HepG2 (cell line): ENCODE results near the gene PMEPA1. TPM values are rescaled to one million over a fixed set of nuclear protein-coding genes. Genes with fewer than 3 reads are reported as not detected.

Experiments used
- ATAC-seq: fragments of 200-7000 bp; cut with Tn5 transposase; 3 replicates; pipeline ENCODE4 v1.9.1; 2020; ENCODE audit warnings: mild to moderate bottlenecking, moderate library complexity
- BruUV-seq: library from RNA; stranded (reverse); fragments of 400-500 nt; replicated peaks from 2 replicates; lab custom pipeline; 2021; lab: Mats Ljungman, UMichigan
- CTCF ChIA-PET: fragments of 300-600 bp; formaldehyde crosslinking; extraction: SDS; loops from one replicate; lab custom pipeline; 2021; ENCODE audit warnings: low total read pairs, inconsistent platforms, low intra/inter-chr PET ratio; lab: Yijun Ruan, JAX
- POLR2A ChIA-PET: fragments of 350-600 bp; sonication (Branson Sonifier 250); formaldehyde crosslinking; loops from one replicate; lab custom pipeline; 2020; ENCODE audit warnings: antibody characterized with exemption, inconsistent platforms; lab: Yijun Ruan, JAX
- DNase-seq: peaks from one replicate; pipeline ENCODE4 v3.0.0-alpha.2; 2015; ENCODE audit warnings: low spot score
- FAIRE-seq: peaks from 3 replicates; lab custom pipeline; 2011; peaks lifted over from hg19 to GRCh38; lab: Jason Lieb, UNC
- H2AFZ ChIP-seq: one replicate; pipeline ENCODE4 v1.6.1; 2011; ENCODE audit warnings: low read length, inconsistent platforms
- H3K27ac ChIP-seq: fragments of 300-600 bp; 3 replicates; pipeline ENCODE4 v1.8.0; 2011; ENCODE audit warnings: mixed run types, mild to moderate bottlenecking, mixed read lengths, low read length, inconsistent platforms; ENCODE audit not compliant: insufficient read depth; ENCODE audit errors: extremely low read length
- H3K27me3 ChIP-seq, 2 experiments: fragments of 200-600 bp in 1 of 2; 2 replicates in 1 of 2; 3 replicates in 1 of 2; pipeline versions ENCODE4 v1.6.0 to v1.8.0; 2011; ENCODE audit warnings: low read length in 2 of 2, mild to moderate bottlenecking in 2 of 2, moderate library complexity in 2 of 2, inconsistent platforms in 1 of 2; ENCODE audit not compliant: insufficient read depth in 2 of 2, control insufficient read depth in 1 of 2
- H3K36me3 ChIP-seq, 2 experiments: fragments of 200-600 bp in 1 of 2; replicated peaks in 1 of 2; 2 replicates in 1 of 2; 3 replicates in 1 of 2; pipeline versions ENCODE4 v1.5.1 to v1.8.0; 2011; ENCODE audit warnings: low read length in 2 of 2, inconsistent platforms in 1 of 2; ENCODE audit not compliant: insufficient read depth in 2 of 2, control insufficient read depth in 1 of 2
- H3K4me1 ChIP-seq: 2 replicates; pipeline ENCODE4 v1.5.1; 2012; ENCODE audit warnings: low read length, inconsistent platforms; ENCODE audit not compliant: insufficient read depth
- H3K4me2 ChIP-seq: 2 replicates; pipeline ENCODE4 v1.6.0; 2011; ENCODE audit warnings: low read depth, low read length, inconsistent platforms
- H3K4me3 ChIP-seq, 3 experiments: fragments of 200-600 bp in 1 of 3; sonication (generic), shearing (Covaris generic) in 1 of 3; replicated peaks in 1 of 3; 2 replicates each; pipeline ENCODE4 v1.5.1; 2011 to 2016; ENCODE audit warnings: low read length in 3 of 3, inconsistent platforms in 2 of 3, low read depth in 2 of 3, mild to moderate bottlenecking in 2 of 3, control low read depth in 1 of 3, mixed read lengths in 1 of 3; ENCODE audit not compliant: insufficient read depth in 1 of 3
- H3K79me2 ChIP-seq: one replicate; pipeline ENCODE4 v1.6.1; 2011; ENCODE audit warnings: low read length, inconsistent platforms; ENCODE audit not compliant: insufficient read depth
- H3K9ac ChIP-seq: 2 replicates; pipeline ENCODE4 v1.6.0; 2011; ENCODE audit warnings: mild to moderate bottlenecking, low read depth, low read length, inconsistent platforms; ENCODE audit not compliant: insufficient read depth
- H3K9me3 ChIP-seq: 2 replicates; pipeline ENCODE4 v1.5.1; 2012; ENCODE audit warnings: mild to moderate bottlenecking, low read length
- H4K20me1 ChIP-seq: 2 replicates; pipeline ENCODE4 v1.6.0; 2011; ENCODE audit warnings: inconsistent platforms, mild to moderate bottlenecking, low read length, moderate library complexity; ENCODE audit not compliant: insufficient read depth
- BRD4 ChIP-seq: sonication (generic); formaldehyde crosslinking; IDR thresholded peaks from 2 replicates; pipeline ENCODE4 v1.4.0; 2020; ENCODE audit warnings: missing genetic modification reagents
- EZH2 ChIP-seq: conservative IDR thresholded peaks from 2 replicates; pipeline ENCODE4 v1.6.1; 2012; ENCODE audit warnings: mild to moderate bottlenecking, low read depth, low read length, moderate library complexity
- KLF16 ChIP-seq, 2 experiments: sonication (generic) in 1 of 2; formaldehyde crosslinking in 1 of 2; IDR thresholded peaks; 2 replicates each; pipeline versions ENCODE4 v1.6.1 to v1.8.0; 2016 to 2023; ENCODE audit warnings: missing genetic modification reagents in 2 of 2, missing compliant biosample characterization in 1 of 2
- POLR2A ChIP-seq, 2 experiments: IDR thresholded peaks; 2 replicates each; pipeline ENCODE4 v1.6.1; 2011; ENCODE audit warnings: low read depth in 2 of 2, low read length in 2 of 2, mild to moderate bottlenecking in 1 of 2, moderate library complexity in 1 of 2; ENCODE audit not compliant: insufficient read depth in 1 of 2
- SIN3B ChIP-seq: fragments of 150-350 bp; IDR thresholded peaks from 2 replicates; pipeline ENCODE4 v1.6.1; 2014; ENCODE audit warnings: low read length
- ZBTB38 ChIP-seq: sonication (generic); formaldehyde crosslinking; IDR thresholded peaks from 2 replicates; pipeline ENCODE4 v1.5.1; 2020; ENCODE audit warnings: mild to moderate bottlenecking, missing genetic modification reagents
- WGBS: methylation state at CpG from one replicate; pipeline ENCODE4 v1.1.6; 2017; ENCODE audit warnings: low lambda C conversion rate; 5-methylcytosine and 5-hydroxymethylcytosine counted together
- in situ Hi-C: cut with HindIII; loops from 2 replicates; pipeline ENCODE4 v1.10.0; 2017; ENCODE audit warnings: low pct_unique_long_range_greater_than_20kb; ENCODE audit not compliant: extremely low pct_ligation_motif_present
- intact Hi-C: fragments of 100-400 bp; cut with micrococcal nuclease; formaldehyde crosslinking; loops from one replicate; pipeline ENCODE4 v1.10.0; 2022; ENCODE audit not compliant: unreplicated experiment
- polyA plus RNA-seq, 8 experiments: library from polyadenylated mRNA; depleted of rRNA in 3 of 8; stranded (reverse) in 7 of 8; unstranded in 1 of 8; fragments of >200 nt; fragmentation: Illumina TruSeq in 4 of 8; extraction: Trizol in 4 of 8; gene quantifications; 2 replicates each; pipeline versions ENCODE4 v1.2.1 to v1.2.3, GENCODE V29; 2011 to 2016; ENCODE audit warnings: low read depth in 4 of 8, missing spikeins in 1 of 8, mixed read lengths in 1 of 8; ENCODE audit not compliant: insufficient read depth in 1 of 8
- total RNA-seq, 5 experiments: library from RNA; depleted of rRNA; stranded (reverse); fragments of >200 nt; fragmentation: Illumina TruSeq; extraction: Trizol; gene quantifications; 2 replicates each; pipeline ENCODE4 v1.2.3, GENCODE V29; 2016; ENCODE audit warnings: low read depth in 1 of 5
- TF ChIP-seq, protein P1 (sequence below): sonication (generic); formaldehyde crosslinking; IDR thresholded peaks from 2 replicates; pipeline ENCODE4 v1.4.0; 2020; ENCODE audit warnings: missing genetic modification reagents, low read depth, mild to moderate bottlenecking, borderline replicate concordance

The PMEPA1 gene
- total and polyA plus RNA-seq, 2 of the 13 experiments (the other 11 are each of a cell fraction or from before 2014, with no cell fraction given): not detected

DNA sequence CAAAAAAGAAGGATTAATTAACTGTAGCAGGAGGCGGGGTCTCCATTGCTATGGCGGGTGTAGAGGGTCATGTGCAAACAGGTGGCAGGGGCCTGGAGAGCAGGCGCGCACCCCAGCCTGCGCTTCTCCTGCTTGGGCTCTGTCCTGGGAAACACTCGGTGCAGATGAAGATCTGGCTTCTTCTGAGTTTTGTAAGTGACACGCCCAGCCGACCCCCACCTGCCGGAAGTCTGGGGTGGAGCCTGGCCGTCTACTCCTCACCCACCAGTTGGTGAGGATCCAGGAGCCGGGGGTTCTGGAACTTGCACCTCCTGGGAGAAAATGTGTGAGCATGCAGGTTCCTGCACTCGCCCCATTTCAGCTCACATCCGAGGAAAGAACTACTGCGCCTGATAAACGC is 19.3 kb downstream of the PMEPA1 start:
- CTCF ChIA-PET: no interaction called here
- intact Hi-C loops: no loop called here
- Histone ChIP-seq H4K20me1 (no peaks in the 10 kb centered on the region; the same call in 1 of the 2 replicates), H2AFZ (no peak overlapping the region), H3K36me3 (no peaks in the 10 kb centered on the region), H3K4me2 (no peak overlapping the region), H3K27ac (no peak overlapping the region), H3K4me1 (no peaks in the 10 kb centered on the region), H3K27me3 (peaks cover 52 to 99% of the 10 kb centered on the region in 2 experiments), H3K9ac (no peak overlapping the region), H3K79me2 (no peaks in the 10 kb centered on the region), H3K4me3 (no peak overlapping the region), H3K9me3 (no peaks in the 10 kb centered on the region)
- TF ChIP-seq EZH2: 0 out of 2 replicates have a peak, but pooled peaks have one; percentile 15
- no peak for TF ChIP-seq SIN3B
- DNase-seq (no peak), FAIRE-seq (no peak), ATAC-seq (no peak)
- no TSS peak for BruUV-seq
- 39% methylated on average over 11 of the region's 15 CpGs for WGBS
- POLR2A ChIA-PET: no interaction called here
- in situ Hi-C loops: no loop called here

DNA sequence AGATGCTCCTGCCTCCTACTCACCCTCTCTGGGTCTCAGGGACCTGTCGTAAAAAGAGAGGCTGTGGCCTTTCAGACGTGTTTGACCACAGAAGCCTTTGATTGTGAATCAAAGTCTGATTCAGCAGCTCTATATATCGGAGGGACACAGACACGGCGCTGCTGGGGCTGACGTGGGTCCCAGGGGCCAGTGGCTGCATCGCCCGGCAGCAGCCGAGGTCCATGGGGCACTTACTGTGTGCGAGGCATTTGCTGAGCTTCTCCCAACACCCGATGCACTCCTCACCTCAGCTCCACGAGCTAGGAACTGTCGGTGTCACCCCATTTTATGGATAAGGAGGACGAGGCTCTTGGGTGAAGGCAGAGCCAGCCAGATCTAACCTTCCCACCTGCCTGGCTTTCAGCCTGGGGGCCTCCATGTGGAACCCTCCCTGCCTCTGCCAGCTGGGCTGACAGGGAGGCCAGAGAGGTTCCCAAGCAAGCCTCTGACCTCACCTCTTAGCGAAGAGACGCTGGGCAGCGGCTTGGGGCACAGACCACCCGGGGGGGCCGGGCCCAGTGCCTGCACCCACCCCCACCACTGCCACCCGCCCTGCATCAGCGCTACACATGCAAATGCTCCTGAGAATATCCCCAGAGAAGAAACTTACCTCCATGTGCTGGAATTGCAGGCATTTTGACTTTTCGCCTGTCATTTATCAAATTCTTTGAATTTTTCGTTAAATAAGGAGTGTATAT is 19.9 kb downstream of the PMEPA1 start:
- H3K4me1 ChIP-seq: no peaks in the 10 kb centered on the region

More for the DNA sequence above, 19.9 kb downstream of the PMEPA1 start:
- FAIRE-seq (no peak), ATAC-seq (no peak), DNase-seq (no peak)
- Histone ChIP-seq H3K36me3 (no peaks in the 10 kb centered on the region), H3K79me2 (no peaks in the 10 kb centered on the region), H3K4me3 (no peak overlapping the region), H3K27me3 (peaks cover 47 to 99% of the 10 kb centered on the region in 2 experiments), H4K20me1 (no peaks in the 10 kb centered on the region; the same call in 1 of the 2 replicates), H3K9me3 (no peaks in the 10 kb centered on the region), H3K4me2 (no peak overlapping the region), H3K9ac (no peak overlapping the region), H3K27ac (no peak overlapping the region), H2AFZ (no peak overlapping the region)
- POLR2A ChIA-PET: no interaction called here
- intact Hi-C loops: no loop called here
- TF ChIP-seq POLR2A (IDR thresholded peaks at IDR 0.05; ENCODE audit: insufficient read depth in 1 of 2, low read depth in 2 of 2, low read length in 2 of 2) (no peak), ZBTB38 (no peak), KLF16 (CRISPR knock-in tag; IDR thresholded peaks at IDR 0.05) (no peak), BRD4 (CRISPR knock-in tag) (no peak)
- TF ChIP-seq, protein P1, sequence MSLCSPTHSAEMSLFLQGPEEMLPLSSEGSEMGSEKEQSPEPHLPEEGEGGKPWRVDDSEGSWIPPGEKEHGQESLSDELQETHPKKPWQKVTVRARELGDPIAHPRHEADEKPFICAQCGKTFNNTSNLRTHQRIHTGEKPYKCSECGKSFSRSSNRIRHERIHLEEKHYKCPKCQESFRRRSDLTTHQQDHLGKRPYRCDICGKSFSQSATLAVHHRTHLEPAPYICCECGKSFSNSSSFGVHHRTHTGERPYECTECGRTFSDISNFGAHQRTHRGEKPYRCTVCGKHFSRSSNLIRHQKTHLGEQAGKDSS (CRISPR knock-in tag): no peak
- WGBS: 9% methylated on average over 18 of the region's 23 CpGs
- CTCF ChIA-PET: no interaction called here
- BruUV-seq: no TSS peak
- in situ Hi-C loops: no loop called here
